H9 (cell line): ENCODE measurements around the gene VAV2. TPM values are rescaled to one million over a fixed set of nuclear protein-coding genes. Genes with fewer than 3 reads are reported as not detected.
A peak's percentile ranks its signal among the peaks of the same experiment; 100 is the strongest.

Source experiments
- DNase-seq: peaks from one replicate; pipeline ENCODE4 v3.0.0-alpha.2; 2017
- H2AFZ ChIP-seq: one replicate; pipeline ENCODE4 v1.6.1; 2013; ENCODE audit warnings: mild to moderate bottlenecking, low read length, control low read depth, moderate library complexity
- H2AK5ac ChIP-seq: 2 replicates; pipeline ENCODE4 v1.6.1; 2013; ENCODE audit warnings: low read length, control low read depth, mixed read lengths; ENCODE audit not compliant: insufficient read length
- H2BK120ac ChIP-seq: one replicate; pipeline ENCODE4 v1.6.1; 2013; ENCODE audit warnings: low read depth, mild to moderate bottlenecking, low read length, control low read depth, inconsistent platforms; ENCODE audit not compliant: poor library complexity, severe bottlenecking
- H2BK12ac ChIP-seq: 2 replicates; pipeline ENCODE4 v1.6.1; 2013; ENCODE audit warnings: low read length, control low read depth, mixed read lengths, low read depth; ENCODE audit not compliant: insufficient read length
- H2BK15ac ChIP-seq: 2 replicates; pipeline ENCODE4 v1.6.1; 2013; ENCODE audit warnings: low read depth, low read length, control low read depth
- H2BK20ac ChIP-seq: one replicate; pipeline ENCODE4 v1.6.1; 2013; ENCODE audit warnings: low read depth, mild to moderate bottlenecking, low read length, control low read depth, inconsistent platforms; ENCODE audit not compliant: poor library complexity, severe bottlenecking
- H2BK5ac ChIP-seq: 2 replicates; pipeline ENCODE4 v1.6.1; 2013; ENCODE audit warnings: low read length, control low read depth, mixed read lengths; ENCODE audit not compliant: insufficient read length
- H3K14ac ChIP-seq: 2 replicates; pipeline ENCODE4 v1.6.1; 2013; ENCODE audit warnings: low read length, control low read depth; ENCODE audit not compliant: insufficient read depth
- H3K18ac ChIP-seq: 2 replicates; pipeline ENCODE4 v1.6.1; 2013; ENCODE audit warnings: low read depth, mild to moderate bottlenecking, mixed read lengths, low read length, control low read depth; ENCODE audit not compliant: insufficient read length
- H3K23ac ChIP-seq: 2 replicates; pipeline ENCODE4 v1.6.1; 2013; ENCODE audit warnings: low read length, control low read depth, mixed read lengths, low read depth; ENCODE audit not compliant: insufficient read length
- H3K23me2 ChIP-seq: 2 replicates; pipeline ENCODE4 v1.6.1; 2013; ENCODE audit warnings: low read depth, mild to moderate bottlenecking, mixed read lengths, low read length, control low read depth; ENCODE audit not compliant: insufficient read length, poor library complexity, severe bottlenecking
- H3K27ac ChIP-seq: 2 replicates; pipeline ENCODE4 v1.5.1; 2013; ENCODE audit warnings: low read length, control low read depth, mixed read lengths, low read depth; ENCODE audit not compliant: insufficient read length
- H3K27me3 ChIP-seq: 2 replicates; pipeline ENCODE4 v1.6.1; 2013; ENCODE audit warnings: low read length, control low read depth, inconsistent platforms; ENCODE audit not compliant: insufficient read depth
- H3K4ac ChIP-seq: 2 replicates; pipeline ENCODE4 v1.6.1; 2013; ENCODE audit warnings: low read depth, mild to moderate bottlenecking, control low read depth, inconsistent platforms, low read length, moderate library complexity
- H3K4me1 ChIP-seq: 2 replicates; pipeline ENCODE4 v1.6.1; 2013; ENCODE audit warnings: low read length, control low read depth, inconsistent platforms; ENCODE audit not compliant: insufficient read depth
- H3K4me2 ChIP-seq: 2 replicates; pipeline ENCODE4 v1.6.1; 2013; ENCODE audit warnings: low read length, control low read depth, mixed read lengths; ENCODE audit not compliant: insufficient read length, insufficient read depth
- H3K56ac ChIP-seq: 2 replicates; pipeline ENCODE4 v1.6.1; 2013; ENCODE audit warnings: low read depth, mild to moderate bottlenecking, mixed read lengths, low read length, control low read depth; ENCODE audit not compliant: insufficient read length
- H3K79me1 ChIP-seq: 2 replicates; pipeline ENCODE4 v1.6.1; 2013; ENCODE audit warnings: low read depth, mild to moderate bottlenecking, moderate library complexity, low read length, control low read depth, inconsistent platforms; ENCODE audit not compliant: insufficient read depth, poor library complexity, severe bottlenecking
- H3K79me2 ChIP-seq: 2 replicates; pipeline ENCODE4 v1.6.1; 2013; ENCODE audit warnings: low read length, control low read depth, inconsistent platforms; ENCODE audit not compliant: insufficient read depth
- H3K9ac ChIP-seq: 2 replicates; pipeline ENCODE4 v1.6.1; 2013; ENCODE audit warnings: low read length, control low read depth, mixed read lengths; ENCODE audit not compliant: insufficient read length; ENCODE audit errors: extremely low read depth
- H3K9me3 ChIP-seq: one replicate; pipeline ENCODE4 v1.6.1; 2013; ENCODE audit warnings: low read depth, low read length, inconsistent platforms; ENCODE audit not compliant: control insufficient read depth
- H3T11ph ChIP-seq: one replicate; pipeline ENCODE4 v1.6.1; 2013; ENCODE audit warnings: mild to moderate bottlenecking, low read length, control low read depth, inconsistent platforms
- H4K20me1 ChIP-seq: one replicate; pipeline ENCODE4 v1.6.1; 2013; ENCODE audit not compliant: control insufficient read depth, insufficient read length, insufficient read depth
- H4K5ac ChIP-seq: 2 replicates; pipeline ENCODE4 v1.6.1; 2013; ENCODE audit warnings: low read depth, mild to moderate bottlenecking, mixed read lengths, low read length, control low read depth; ENCODE audit not compliant: insufficient read length
- H4K8ac ChIP-seq: replicated peaks from 2 replicates; pipeline ENCODE4 v1.6.1; 2013; ENCODE audit warnings: low read length, control low read depth, mixed read lengths, low read depth; ENCODE audit not compliant: insufficient read length
- H4K91ac ChIP-seq: 2 replicates; pipeline ENCODE4 v1.6.1; 2013; ENCODE audit warnings: low read depth, mild to moderate bottlenecking, moderate library complexity, mixed read lengths, low read length, control low read depth; ENCODE audit not compliant: insufficient read length
- H3K27ac Mint-ChIP-seq, 3 experiments: 2 replicates in 2 of 3; 3 replicates in 1 of 3; pipeline ENCODE4 v1.8.0; 2020 to 2021; ENCODE audit warnings: mixed read lengths in 3 of 3, mild to moderate bottlenecking in 1 of 3, moderate library complexity in 1 of 3
- H3K27me3 Mint-ChIP-seq: 2 replicates; pipeline ENCODE4 v1.8.0; 2021; ENCODE audit warnings: low read depth, mild to moderate bottlenecking, moderate library complexity, mixed read lengths
- H3K36me3 Mint-ChIP-seq, 3 experiments: 2 replicates in 2 of 3; 3 replicates in 1 of 3; pipeline ENCODE4 v1.8.0; 2020 to 2021; ENCODE audit warnings: low read depth in 3 of 3, mixed read lengths in 3 of 3; ENCODE audit not compliant: insufficient read depth in 1 of 3
- H3K4me1 Mint-ChIP-seq, 2 experiments: 2 replicates each; pipeline ENCODE4 v1.8.0; 2020; ENCODE audit warnings: mixed read lengths in 2 of 2
- H3K4me3 Mint-ChIP-seq, 2 experiments: 2 replicates in 1 of 2; 3 replicates in 1 of 2; pipeline ENCODE4 v1.8.0; 2020 to 2021; ENCODE audit warnings: mild to moderate bottlenecking in 2 of 2, mixed read lengths in 2 of 2, moderate library complexity in 1 of 2
- H3K9me3 Mint-ChIP-seq, 2 experiments: 2 replicates in 1 of 2; 3 replicates in 1 of 2; pipeline ENCODE4 v1.8.0; 2020; ENCODE audit warnings: mild to moderate bottlenecking in 2 of 2, mixed read lengths in 2 of 2, moderate library complexity in 1 of 2
- WGBS: extraction: QIAGEN DNeasy Blood & Tissue Kit; methylation state at CpG from one replicate; pipeline ENCODE4 v1.1.7; 2013; ENCODE audit warnings: missing lambda C conversion rate, low lambda C conversion rate, mixed read lengths; ENCODE audit not compliant: insufficient read length; ENCODE audit errors: extremely low coverage; 5-methylcytosine and 5-hydroxymethylcytosine counted together
- total RNA-seq: library from RNA; stranded (reverse); gene quantifications from 2 replicates; pipeline ENCODE4 v1.2.1, GENCODE V29; 2021
- TF ChIP-seq, protein P1 (sequence below): fragments of 200-600 bp; sonication (generic); conservative IDR thresholded peaks from 3 replicates; pipeline ENCODE4 v1.8.0; 2021; ENCODE audit warnings: antibody characterized with exemption, mild to moderate bottlenecking

The VAV2 gene
- total RNA-seq, 1 experiment from 2014 or later: 58.7 TPM

DNA sequence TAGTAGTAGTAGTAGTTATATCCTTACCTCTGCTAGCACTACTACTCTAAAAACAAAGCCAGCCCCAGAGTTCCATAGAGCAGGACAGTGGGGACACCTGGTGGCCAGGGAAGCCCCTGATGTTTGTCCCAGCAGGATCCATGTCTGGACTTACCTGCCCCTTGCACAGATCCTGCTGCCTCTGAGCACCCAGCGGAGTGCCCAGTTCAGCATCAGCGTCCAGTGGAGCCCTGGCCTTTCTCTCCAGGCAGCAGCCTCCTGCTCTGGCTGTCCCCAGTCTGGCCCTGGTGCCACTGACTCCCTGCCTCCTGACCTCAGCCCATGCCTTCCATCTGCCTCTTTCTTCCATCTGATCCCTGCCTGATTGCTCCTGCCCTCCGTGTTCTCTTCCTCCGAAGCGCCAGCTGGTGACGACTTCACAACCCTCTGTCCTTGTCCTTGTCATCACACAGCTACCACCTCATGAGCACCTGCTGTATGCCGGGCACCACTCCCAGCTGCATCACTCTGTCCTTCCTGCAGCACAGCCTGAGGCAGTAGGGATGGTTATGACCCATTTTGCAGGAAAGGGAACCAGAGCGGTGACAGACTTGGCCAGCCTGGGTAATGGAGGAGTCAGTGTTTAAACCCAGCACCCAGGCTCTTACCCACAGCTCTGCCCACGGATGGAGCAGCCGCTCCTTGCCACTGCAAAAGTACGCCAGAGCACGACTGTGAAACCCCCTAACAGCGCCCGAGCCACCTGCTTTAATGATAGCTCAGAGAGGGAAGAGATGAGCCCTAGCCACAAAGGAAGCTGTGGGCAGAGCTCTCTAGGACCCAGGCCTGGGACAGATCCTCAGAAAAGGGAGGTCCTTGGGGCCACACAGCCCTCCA is 265.5 kb downstream of the VAV2 start:
- Histone ChIP-seq H3K4me2 (no peak overlapping the region), H3K56ac (no peak overlapping the region), H2BK5ac (no peak overlapping the region), H2BK120ac (no peak overlapping the region), H3T11ph (no peak overlapping the region), H3K23me2 (no peaks in the 10 kb centered on the region), H3K27ac (no peak overlapping the region), H3K9ac (no peak overlapping the region), H4K91ac (no peak overlapping the region), H2BK12ac (no peak overlapping the region), H3K27me3 (no peaks in the 10 kb centered on the region), H4K20me1 (no peaks in the 10 kb centered on the region), H4K5ac (no peak overlapping the region), H2BK15ac (no peak overlapping the region), H3K4me1 (no peaks in the 10 kb centered on the region), H2AFZ (no peak overlapping the region), H3K79me1 (no peaks in the 10 kb centered on the region), H4K8ac (no peak overlapping the region), H3K23ac (no peak overlapping the region), H3K18ac (no peak overlapping the region), H3K79me2 (no peaks in the 10 kb centered on the region), H3K14ac (no peak overlapping the region), H2BK20ac (no peak overlapping the region), H3K9me3 (no peaks in the 10 kb centered on the region), H3K4ac (no peak overlapping the region), H2AK5ac (no peak overlapping the region)
- H3K9me3 Mint-ChIP-seq: peaks cover 3 to 4% of the 10 kb centered on the region in 2 experiments; a peak in 4 of 5 replicates
- no CpG with 5 or more reads among the region's 14 CpGs for WGBS
- H3K4me3 Mint-ChIP-seq: no peak overlapping the region
- TF ChIP-seq, protein P1, sequence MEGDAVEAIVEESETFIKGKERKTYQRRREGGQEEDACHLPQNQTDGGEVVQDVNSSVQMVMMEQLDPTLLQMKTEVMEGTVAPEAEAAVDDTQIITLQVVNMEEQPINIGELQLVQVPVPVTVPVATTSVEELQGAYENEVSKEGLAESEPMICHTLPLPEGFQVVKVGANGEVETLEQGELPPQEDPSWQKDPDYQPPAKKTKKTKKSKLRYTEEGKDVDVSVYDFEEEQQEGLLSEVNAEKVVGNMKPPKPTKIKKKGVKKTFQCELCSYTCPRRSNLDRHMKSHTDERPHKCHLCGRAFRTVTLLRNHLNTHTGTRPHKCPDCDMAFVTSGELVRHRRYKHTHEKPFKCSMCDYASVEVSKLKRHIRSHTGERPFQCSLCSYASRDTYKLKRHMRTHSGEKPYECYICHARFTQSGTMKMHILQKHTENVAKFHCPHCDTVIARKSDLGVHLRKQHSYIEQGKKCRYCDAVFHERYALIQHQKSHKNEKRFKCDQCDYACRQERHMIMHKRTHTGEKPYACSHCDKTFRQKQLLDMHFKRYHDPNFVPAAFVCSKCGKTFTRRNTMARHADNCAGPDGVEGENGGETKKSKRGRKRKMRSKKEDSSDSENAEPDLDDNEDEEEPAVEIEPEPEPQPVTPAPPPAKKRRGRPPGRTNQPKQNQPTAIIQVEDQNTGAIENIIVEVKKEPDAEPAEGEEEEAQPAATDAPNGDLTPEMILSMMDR: peak; percentile 79
- DNase-seq: peak; percentile 68
- H3K4me1 Mint-ChIP-seq: 0 out of 4 replicates have a peak, but pooled peaks cover 0 to 3% of the 10 kb centered on the region in 2 experiments
- no peak overlapping the region for H3K27ac Mint-ChIP-seq
- H3K27me3 Mint-ChIP-seq: peaks cover 16% of the 10 kb centered on the region; the same call in 1 of the 2 replicates
- peaks cover 0 to 3% (median 2%) of the 10 kb centered on the region in 3 experiments; a peak in 2 of 7 replicates for H3K36me3 Mint-ChIP-seq
